ENCODE measurements around the gene CETP. TPM values are rescaled to one million over a fixed set of nuclear protein-coding genes. Genes with fewer than 3 reads are reported as not detected.

Gene CETP
- total and polyA plus RNA-seq, 9 of the 15 experiments (the other 6 are each of a cell fraction or from before 2014, with no cell fraction given), result 0.07 to 0.11 TPM; not detected in 7

DNA sequence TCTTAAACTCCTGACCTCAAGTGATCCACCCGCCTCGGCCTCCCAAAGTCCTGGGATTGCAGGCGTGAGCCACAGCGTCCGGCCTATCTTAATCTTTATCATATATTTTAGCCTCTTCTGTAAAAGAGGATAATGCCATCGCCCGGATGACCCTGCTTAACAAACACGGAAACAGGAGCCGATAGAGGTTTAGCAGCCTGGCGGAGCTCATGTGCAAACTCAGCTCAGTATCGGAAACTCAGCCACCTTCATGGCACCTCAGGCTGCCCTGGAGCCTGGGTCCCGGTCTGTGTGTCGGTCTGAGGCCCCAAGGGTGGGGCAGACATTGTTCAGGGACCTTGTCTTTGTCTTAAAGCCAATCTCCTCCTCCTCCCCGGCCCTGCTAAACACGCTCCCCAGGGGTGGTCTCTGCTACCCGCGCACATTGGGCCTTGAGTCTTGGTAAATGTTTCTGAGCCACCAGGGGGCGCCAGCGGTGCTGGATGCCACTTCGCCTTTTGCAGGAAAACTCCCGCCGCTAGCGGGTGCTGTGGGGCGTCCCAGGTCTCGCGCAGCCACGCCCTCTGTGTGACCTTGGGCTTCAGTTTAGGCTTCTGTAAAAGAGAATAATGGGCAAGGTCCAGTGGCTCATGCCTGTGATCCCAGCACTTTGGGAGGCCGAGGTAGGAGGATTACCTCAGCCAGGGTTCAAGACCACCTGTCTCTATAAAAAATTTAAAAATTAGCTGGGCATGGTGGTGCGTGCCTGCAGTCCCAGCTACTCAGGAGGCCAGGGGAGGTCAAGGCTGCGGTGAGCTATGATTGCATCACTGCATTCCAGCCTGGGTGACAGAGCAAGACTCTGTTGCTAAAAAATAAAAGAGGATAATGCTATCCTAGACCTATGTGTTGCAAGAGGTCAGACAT lies 2.7 kb downstream of the CETP start (continued):
- TF ChIP-seq, protein P1, sequence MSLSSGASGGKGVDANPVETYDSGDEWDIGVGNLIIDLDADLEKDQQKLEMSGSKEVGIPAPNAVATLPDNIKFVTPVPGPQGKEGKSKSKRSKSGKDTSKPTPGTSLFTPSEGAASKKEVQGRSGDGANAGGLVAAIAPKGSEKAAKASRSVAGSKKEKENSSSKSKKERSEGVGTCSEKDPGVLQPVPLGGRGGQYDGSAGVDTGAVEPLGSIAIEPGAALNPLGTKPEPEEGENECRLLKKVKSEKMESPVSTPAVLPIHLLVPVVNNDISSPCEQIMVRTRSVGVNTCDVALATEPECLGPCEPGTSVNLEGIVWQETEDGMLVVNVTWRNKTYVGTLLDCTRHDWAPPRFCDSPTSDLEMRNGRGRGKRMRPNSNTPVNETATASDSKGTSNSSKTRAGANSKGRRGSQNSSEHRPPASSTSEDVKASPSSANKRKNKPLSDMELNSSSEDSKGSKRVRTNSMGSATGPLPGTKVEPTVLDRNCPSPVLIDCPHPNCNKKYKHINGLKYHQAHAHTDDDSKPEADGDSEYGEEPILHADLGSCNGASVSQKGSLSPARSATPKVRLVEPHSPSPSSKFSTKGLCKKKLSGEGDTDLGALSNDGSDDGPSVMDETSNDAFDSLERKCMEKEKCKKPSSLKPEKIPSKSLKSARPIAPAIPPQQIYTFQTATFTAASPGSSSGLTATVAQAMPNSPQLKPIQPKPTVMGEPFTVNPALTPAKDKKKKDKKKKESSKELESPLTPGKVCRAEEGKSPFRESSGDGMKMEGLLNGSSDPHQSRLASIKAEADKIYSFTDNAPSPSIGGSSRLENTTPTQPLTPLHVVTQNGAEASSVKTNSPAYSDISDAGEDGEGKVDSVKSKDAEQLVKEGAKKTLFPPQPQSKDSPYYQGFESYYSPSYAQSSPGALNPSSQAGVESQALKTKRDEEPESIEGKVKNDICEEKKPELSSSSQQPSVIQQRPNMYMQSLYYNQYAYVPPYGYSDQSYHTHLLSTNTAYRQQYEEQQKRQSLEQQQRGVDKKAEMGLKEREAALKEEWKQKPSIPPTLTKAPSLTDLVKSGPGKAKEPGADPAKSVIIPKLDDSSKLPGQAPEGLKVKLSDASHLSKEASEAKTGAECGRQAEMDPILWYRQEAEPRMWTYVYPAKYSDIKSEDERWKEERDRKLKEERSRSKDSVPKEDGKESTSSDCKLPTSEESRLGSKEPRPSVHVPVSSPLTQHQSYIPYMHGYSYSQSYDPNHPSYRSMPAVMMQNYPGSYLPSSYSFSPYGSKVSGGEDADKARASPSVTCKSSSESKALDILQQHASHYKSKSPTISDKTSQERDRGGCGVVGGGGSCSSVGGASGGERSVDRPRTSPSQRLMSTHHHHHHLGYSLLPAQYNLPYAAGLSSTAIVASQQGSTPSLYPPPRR (CRISPR knock-in tag; IDR thresholded peaks at IDR 0.05; ENCODE audit: borderline replicate concordance), result no peak
- TF ChIP-seq RBM17 (IDR thresholded peaks at IDR 0.05; ENCODE audit: borderline replicate concordance, low read depth, low read length) (no peak), NCOA1 (IDR thresholded peaks at IDR 0.05; ENCODE audit: low read depth) (no peak), ARID1B (IDR thresholded peaks at IDR 0.05) (peak; percentile 66), POLR2H (tag; IDR thresholded peaks at IDR 0.05; ENCODE audit: low read depth) (no peak), PHF21A (IDR thresholded peaks at IDR 0.05; ENCODE audit: borderline replicate concordance, low read depth) (no peak), ZC3H4 (CRISPR knock-in tag; IDR thresholded peaks at IDR 0.05; ENCODE audit: borderline replicate concordance) (no peak), KLF16 (IDR thresholded peaks at IDR 0.05) (peak; percentile 77), POU5F1 (IDR thresholded peaks at IDR 0.05; ENCODE audit: borderline replicate concordance, low read depth, low read length, partially characterized antibody) (no peak), ZNF133 (CRISPR knock-in tag; IDR thresholded peaks at IDR 0.05) (no peak), EGR1 (conservative IDR thresholded peaks at IDR 0.05) (no peak), KLF10 (CRISPR knock-in tag; IDR thresholded peaks at IDR 0.05) (no peak), TOE1 (IDR thresholded peaks at IDR 0.05; ENCODE audit: borderline replicate concordance) (no peak; the same call in 1 of the 2 replicates), TOE1 (CRISPR knock-in tag; IDR thresholded peaks at IDR 0.05; ENCODE audit: borderline replicate concordance, low read depth) (no peak)
- TF ChIP-seq, protein P2, sequence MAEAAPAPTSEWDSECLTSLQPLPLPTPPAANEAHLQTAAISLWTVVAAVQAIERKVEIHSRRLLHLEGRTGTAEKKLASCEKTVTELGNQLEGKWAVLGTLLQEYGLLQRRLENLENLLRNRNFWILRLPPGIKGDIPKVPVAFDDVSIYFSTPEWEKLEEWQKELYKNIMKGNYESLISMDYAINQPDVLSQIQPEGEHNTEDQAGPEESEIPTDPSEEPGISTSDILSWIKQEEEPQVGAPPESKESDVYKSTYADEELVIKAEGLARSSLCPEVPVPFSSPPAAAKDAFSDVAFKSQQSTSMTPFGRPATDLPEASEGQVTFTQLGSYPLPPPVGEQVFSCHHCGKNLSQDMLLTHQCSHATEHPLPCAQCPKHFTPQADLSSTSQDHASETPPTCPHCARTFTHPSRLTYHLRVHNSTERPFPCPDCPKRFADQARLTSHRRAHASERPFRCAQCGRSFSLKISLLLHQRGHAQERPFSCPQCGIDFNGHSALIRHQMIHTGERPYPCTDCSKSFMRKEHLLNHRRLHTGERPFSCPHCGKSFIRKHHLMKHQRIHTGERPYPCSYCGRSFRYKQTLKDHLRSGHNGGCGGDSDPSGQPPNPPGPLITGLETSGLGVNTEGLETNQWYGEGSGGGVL (CRISPR knock-in tag; IDR thresholded peaks at IDR 0.05), result no peak
- TF ChIP-seq, protein P3, sequence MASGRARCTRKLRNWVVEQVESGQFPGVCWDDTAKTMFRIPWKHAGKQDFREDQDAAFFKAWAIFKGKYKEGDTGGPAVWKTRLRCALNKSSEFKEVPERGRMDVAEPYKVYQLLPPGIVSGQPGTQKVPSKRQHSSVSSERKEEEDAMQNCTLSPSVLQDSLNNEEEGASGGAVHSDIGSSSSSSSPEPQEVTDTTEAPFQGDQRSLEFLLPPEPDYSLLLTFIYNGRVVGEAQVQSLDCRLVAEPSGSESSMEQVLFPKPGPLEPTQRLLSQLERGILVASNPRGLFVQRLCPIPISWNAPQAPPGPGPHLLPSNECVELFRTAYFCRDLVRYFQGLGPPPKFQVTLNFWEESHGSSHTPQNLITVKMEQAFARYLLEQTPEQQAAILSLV (tag; IDR thresholded peaks at IDR 0.05), result peak; percentile 60; the same call in 1 of the 2 replicates
- TF ChIP-seq, protein P4, sequence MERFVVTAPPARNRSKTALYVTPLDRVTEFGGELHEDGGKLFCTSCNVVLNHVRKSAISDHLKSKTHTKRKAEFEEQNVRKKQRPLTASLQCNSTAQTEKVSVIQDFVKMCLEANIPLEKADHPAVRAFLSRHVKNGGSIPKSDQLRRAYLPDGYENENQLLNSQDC (CRISPR knock-in tag; IDR thresholded peaks at IDR 0.05), result no peak
- TF ChIP-seq, protein P5, sequence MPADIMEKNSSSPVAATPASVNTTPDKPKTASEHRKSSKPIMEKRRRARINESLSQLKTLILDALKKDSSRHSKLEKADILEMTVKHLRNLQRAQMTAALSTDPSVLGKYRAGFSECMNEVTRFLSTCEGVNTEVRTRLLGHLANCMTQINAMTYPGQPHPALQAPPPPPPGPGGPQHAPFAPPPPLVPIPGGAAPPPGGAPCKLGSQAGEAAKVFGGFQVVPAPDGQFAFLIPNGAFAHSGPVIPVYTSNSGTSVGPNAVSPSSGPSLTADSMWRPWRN (IDR thresholded peaks at IDR 0.05; ENCODE audit: low read depth), result 0 out of 2 replicates have a peak, but pooled peaks have one; percentile 36

Measured in K562 (cell line).